ENCODE measurements around the gene NRG4. TPM values are rescaled to one million over a fixed set of nuclear protein-coding genes. Genes with fewer than 3 reads are reported as not detected.

The NRG4 gene
- total and polyA plus RNA-seq, 2 of the 8 experiments (the other 6 are each of a cell fraction or from before 2014, with no cell fraction given), result 0.24 TPM; not detected in 1

GRCh38 chr15:75982468-75982867, 29.8 kb downstream of the NRG4 start:
- H4K8ac ChIP-seq (ENCODE audit: extremely low read depth, insufficient read depth, low read length), result no peak overlapping the region
- peaks cover 0 to 3% (median 0%) of the 10 kb centered on the region in 4 experiments; a peak in 1 of 7 replicates for H3K4me1 ChIP-seq (replicated peaks in 1 of 4; ENCODE audit: control insufficient read depth in 3 of 4, insufficient read depth in 4 of 4, low read length in 3 of 4)
- no peaks in the 10 kb centered on the region for H3K9me3 ChIP-seq (ENCODE audit: insufficient read depth in 2 of 2, low read depth in 1 of 2, low read length in 1 of 2)
- H4K5ac ChIP-seq (ENCODE audit: insufficient read length, low read depth, low read length), result no peak overlapping the region
- H3K23me2 ChIP-seq (ENCODE audit: low read depth, low read length), result no peaks in the 10 kb centered on the region
- H3K27ac ChIP-seq (ENCODE audit: low read depth, low read length), result no peak overlapping the region
- no peak overlapping the region for H3K56ac ChIP-seq (replicated peaks; ENCODE audit: insufficient read length, low read depth, low read length)
- DNase-seq (ENCODE audit: low read depth in 1 of 2, low spot score in 2 of 2) (no peak), FAIRE-seq (no peak)
- no peak overlapping the region for H4K91ac ChIP-seq (replicated peaks; ENCODE audit: insufficient read length, low read length)
- no peak overlapping the region for H2BK5ac ChIP-seq (ENCODE audit: low read depth, low read length)
- no peak overlapping the region for H3K4me3 ChIP-seq (ENCODE audit: extremely low read depth in 1 of 4, insufficient read depth in 2 of 4, low read depth in 3 of 4, low read length in 4 of 4)
- H3K4ac ChIP-seq (replicated peaks; ENCODE audit: insufficient read length, low read depth, low read length), result no peak overlapping the region
- no peak overlapping the region for H2AFZ ChIP-seq (ENCODE audit: low read length)
- no peaks in the 10 kb centered on the region for H4K20me1 ChIP-seq (replicated peaks in 1 of 2; ENCODE audit: control insufficient read depth in 1 of 2, insufficient read depth in 2 of 2, low read length in 2 of 2)
- H3K14ac ChIP-seq (ENCODE audit: insufficient read length), result no peak overlapping the region
- no peak overlapping the region for H3K23ac ChIP-seq (ENCODE audit: insufficient read length)
- no peak overlapping the region; a peak in 1 of 4 replicates for H3K4me2 ChIP-seq (ENCODE audit: insufficient read depth in 1 of 2, low read depth in 2 of 2, low read length in 2 of 2)
- H3K18ac ChIP-seq (ENCODE audit: extremely low read depth, low read length), result no peak overlapping the region
- no peak overlapping the region for H2BK12ac ChIP-seq (ENCODE audit: low read depth, low read length)
- H3K27me3 ChIP-seq (replicated peaks in 1 of 4; ENCODE audit: control insufficient read depth in 3 of 4, extremely low read depth in 1 of 4, insufficient read depth in 3 of 4, low read length in 3 of 4), result no peaks in the 10 kb centered on the region
- no peak overlapping the region for H2AK5ac ChIP-seq (ENCODE audit: low read depth, low read length)
- no peak overlapping the region for H2BK120ac ChIP-seq (replicated peaks; ENCODE audit: low read depth, low read length)
- H3K79me2 ChIP-seq (ENCODE audit: control insufficient read depth in 1 of 2, insufficient read depth in 2 of 2, low read length in 2 of 2), result no peaks in the 10 kb centered on the region
- no peak overlapping the region for H2BK15ac ChIP-seq (ENCODE audit: low read length)
- CTCF ChIA-PET (ENCODE audit: partially characterized antibody), result interaction anchor here (0.5 to 1.1 kb wide), 2 partner anchors 13 to 28 kb away, joined by 3 read pairs; no protein-coding TSS in a partner anchor
- H3K9ac ChIP-seq (replicated peaks in 1 of 4; ENCODE audit: extremely low read depth in 1 of 4, low read depth in 3 of 4, low read length in 3 of 4), result no peak overlapping the region
- POLR2A ChIA-PET (ENCODE audit: partially characterized antibody), result no interaction called here
- WGBS, 2 experiments (ENCODE audit: extremely low coverage in 1 of 2, insufficient coverage in 1 of 2, insufficient read length in 1 of 2, insufficient replicate concordance in 2 of 2, low coverage in 1 of 2, low lambda C conversion rate in 2 of 2, missing lambda C conversion rate in 1 of 2), result 86% methylated on average over 2 of the region's 2 CpGs; no CpG with 5 or more reads in 1 of the 2 experiments
- no peaks in the 10 kb centered on the region for H3K79me1 ChIP-seq (ENCODE audit: low read depth, low read length)
- H3K36me3 ChIP-seq (ENCODE audit: control insufficient read depth in 2 of 4, insufficient read depth in 4 of 4, low read length in 3 of 4), result no peaks in the 10 kb centered on the region
- H2BK20ac ChIP-seq (ENCODE audit: low read length), result no peak overlapping the region
- TF ChIP-seq RBBP5 (IDR thresholded peaks at IDR 0.05; ENCODE audit: borderline replicate concordance, low read depth, low read length) (no peak), POLR2AphosphoS5 (IDR thresholded peaks at IDR 0.05; ENCODE audit: low read depth, low read length) (no peak), JUND (IDR thresholded peaks at IDR 0.05; ENCODE audit: low read length) (no peak), TEAD4 (IDR thresholded peaks at IDR 0.05; ENCODE audit: low read depth, low read length) (no peak), ZNF274 (IDR thresholded peaks at IDR 0.05; ENCODE audit: borderline replicate concordance, extremely low read depth, low read length) (no peak), NANOG (IDR thresholded peaks at IDR 0.05; ENCODE audit: insufficient read depth, low read depth, low read length, poor library complexity, severe bottlenecking) (no peak), EGR1 (IDR thresholded peaks at IDR 0.05; ENCODE audit: borderline replicate concordance, low read depth, low read length) (no peak), RXRA (IDR thresholded peaks at IDR 0.05; ENCODE audit: insufficient read depth, low read depth, low read length) (no peak), ATF3 (IDR thresholded peaks at IDR 0.05; ENCODE audit: insufficient read depth, low read depth, low read length) (no peak), KDM1A (IDR thresholded peaks at IDR 0.05; ENCODE audit: borderline replicate concordance, low read length) (no peak), SP1 (IDR thresholded peaks at IDR 0.05; ENCODE audit: low read depth, low read length) (no peak)
